ENCODE data around the gene SORBS1. TPM values are rescaled to one million over a fixed set of nuclear protein-coding genes. Genes with fewer than 3 reads are reported as not detected.

Gene SORBS1
- polyA plus RNA-seq, 1 donor, result 76.7 TPM

DNA sequence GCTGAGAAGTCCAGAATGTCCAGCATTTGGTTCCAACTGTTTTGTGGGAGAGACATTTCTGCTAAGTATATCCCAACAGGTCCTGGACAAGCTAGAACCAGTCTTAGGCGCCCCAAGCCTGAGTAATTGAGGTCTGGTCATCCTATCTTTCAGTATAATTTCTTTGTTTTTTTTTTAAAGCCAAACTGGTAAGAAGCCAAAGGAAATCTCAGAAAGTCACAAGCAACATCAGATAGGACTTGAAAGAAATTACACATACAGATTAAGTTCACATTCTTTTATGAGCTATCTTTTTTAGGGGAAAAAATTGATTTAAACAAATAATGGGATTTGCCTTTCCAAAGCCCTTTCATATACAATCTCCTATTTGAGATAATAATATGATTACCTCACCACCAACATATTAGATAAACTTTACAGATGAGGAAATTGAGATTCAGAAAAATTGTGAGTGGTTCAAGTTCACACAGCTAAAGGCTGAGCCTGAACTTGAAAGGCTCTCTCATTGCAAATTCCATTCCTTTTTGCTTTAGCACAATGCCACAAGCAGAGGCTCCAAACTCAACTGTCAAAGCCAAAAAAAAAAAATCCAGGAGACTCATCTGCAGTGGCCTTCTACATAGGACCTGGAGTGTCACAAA is 285.3 kb downstream of the SORBS1 start:
- no peak for DNase-seq (ENCODE audit: low read depth)

DNA sequence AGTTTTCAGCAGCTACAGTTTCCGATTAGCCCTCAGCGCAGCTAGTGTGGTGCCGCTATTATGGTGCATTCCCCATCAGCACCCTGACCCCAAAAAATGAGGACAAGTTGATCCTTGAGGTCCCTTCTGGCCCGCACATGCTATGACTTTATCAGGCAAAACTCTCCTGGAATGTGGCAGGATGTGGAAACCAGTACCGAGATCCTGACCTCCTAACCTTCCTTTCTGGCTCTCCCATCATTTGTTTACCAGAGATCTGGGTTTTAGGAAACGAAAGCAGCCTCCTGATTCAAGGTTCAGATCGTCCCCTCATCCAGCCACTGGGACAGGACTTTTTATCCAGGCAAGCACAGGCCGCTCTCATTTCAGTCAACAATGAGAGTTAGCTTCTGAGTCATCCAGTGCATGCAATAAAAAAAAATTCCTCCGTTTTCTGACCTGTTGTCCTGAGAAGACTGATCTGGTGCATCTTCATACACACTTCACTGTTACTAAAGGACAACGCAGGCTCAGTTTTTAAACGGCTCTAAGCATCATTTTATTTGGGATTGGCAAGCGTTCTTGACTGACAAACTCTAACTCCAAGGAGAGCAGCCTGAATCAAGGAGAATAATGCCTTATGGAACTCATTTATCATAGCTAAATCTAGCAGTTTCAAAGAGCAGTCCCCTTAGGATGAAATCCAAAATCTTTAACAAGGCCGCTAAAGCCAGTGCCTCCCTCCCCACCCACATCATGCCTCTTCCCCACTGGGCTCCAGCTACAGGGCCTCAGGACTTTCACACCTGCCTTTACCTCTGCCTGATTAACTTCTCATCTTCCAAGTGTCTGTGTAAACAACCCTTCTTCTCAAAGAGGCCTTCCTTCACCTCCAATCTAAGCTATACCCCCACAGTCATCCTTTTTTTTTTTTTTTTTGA is 287.5 kb downstream of the SORBS1 start:
- DNase-seq (ENCODE audit: low read depth), result no peak

- no peak for DNase-seq (ENCODE audit: low read depth)
Observed at GRCh38 chr10:95268438-95268837, 292.7 kb downstream of the SORBS1 start.

- DNase-seq (ENCODE audit: low read depth), result no peak
Observed at GRCh38 chr10:95267251-95267650, 293.9 kb downstream of the SORBS1 start.

GRCh38 chr10:95266674-95267095 is 294.5 kb downstream of the SORBS1 start:
- DNase-seq (ENCODE audit: low read depth), result no peak

GRCh38 chr10:95265572-95265971 is 295.6 kb downstream of the SORBS1 start:
- no peak for DNase-seq (ENCODE audit: low read depth)

- DNase-seq (ENCODE audit: low read depth), result no peak
Observed at GRCh38 chr10:95264227-95265051, 296.7 kb downstream of the SORBS1 start.

DNA sequence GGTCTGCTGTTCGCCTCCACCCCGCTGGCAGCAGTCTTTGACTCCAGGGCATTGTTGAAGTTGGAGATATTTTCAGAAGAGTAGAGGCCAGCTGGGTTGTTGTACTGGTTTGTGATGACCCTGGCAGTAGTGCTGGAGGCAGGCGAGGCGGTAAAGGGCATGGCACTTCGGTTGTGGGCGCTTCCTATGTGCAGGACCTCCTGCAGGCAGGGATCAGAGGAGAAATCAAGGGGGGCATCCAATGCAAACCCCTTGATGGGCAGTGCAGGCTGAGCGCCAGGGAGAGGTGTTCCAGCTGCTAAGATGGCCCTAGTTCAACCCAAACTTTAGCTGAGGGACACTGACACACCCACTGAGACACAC is 297.3 kb downstream of the SORBS1 start:
- no peak for DNase-seq (ENCODE audit: low read depth)

DNA sequence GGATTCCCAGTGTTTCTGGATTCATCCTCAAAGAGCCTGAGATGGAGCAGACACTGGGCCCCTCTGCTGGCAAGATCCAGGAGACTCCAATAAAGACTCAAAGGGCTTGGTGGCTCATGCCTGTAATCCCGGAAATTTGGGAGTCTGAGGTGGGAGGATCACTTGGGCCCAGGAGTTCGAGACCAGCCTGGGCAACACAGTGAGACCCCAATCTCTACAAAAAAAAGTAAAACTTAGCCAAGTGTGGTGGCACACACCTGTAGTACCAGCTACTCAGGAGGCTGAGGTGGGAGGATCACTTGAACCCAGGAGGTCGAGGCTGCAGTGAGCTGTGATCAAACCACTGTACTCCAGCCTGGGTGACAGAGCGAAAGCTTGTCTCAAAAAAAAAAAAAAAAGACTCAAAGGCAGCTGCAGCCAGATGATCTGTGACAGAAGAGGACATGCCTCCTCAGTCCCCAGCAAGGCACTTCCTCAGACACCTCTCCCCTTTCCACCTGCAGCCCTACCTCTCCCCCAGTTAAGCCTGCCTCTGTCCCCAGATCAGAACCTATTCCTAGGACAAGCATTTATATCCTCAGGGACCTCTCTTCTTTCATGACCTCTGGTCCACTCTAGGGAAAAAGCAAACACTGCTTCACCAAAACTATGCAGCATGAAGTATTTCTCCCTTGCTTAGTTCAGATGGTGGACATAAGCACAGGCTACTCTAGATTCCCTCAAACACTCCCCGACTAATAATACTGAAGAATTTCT is 298.2 kb downstream of the SORBS1 start:
- DNase-seq (ENCODE audit: low read depth), result no peak

DNA sequence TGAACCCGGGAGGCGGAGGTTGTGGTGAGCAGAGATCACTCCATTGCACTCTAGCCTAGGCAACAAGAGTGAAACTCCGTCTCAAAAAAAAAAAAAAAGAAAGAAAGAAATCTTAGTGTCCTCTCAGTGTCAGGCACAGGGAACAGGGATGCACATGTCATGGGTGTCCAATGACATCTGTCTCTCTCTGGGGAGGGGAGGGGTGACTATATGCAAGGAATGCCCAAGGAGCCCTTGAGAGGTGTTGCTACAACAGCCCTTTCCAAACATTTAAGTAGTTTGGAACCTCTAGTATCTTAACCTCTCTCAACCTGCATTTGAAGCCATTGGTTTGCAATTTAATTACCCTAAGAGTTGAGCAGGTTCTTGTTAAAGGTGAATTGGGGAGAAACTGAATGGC is 299.2 kb downstream of the SORBS1 start:
- DNase-seq (ENCODE audit: low read depth), result no peak

Other genes starting within 250 kb of the SORBS1 start
- 35.5 TPM for gene ALDH18A1, start 95.3 kb upstream of the SORBS1 start, polyA plus RNA-seq (ENCODE audit: insufficient read length)
- 23.5 TPM for gene TCTN3, start 132.6 kb upstream of the SORBS1 start, polyA plus RNA-seq (ENCODE audit: insufficient read length)
- 12.3 TPM for gene ENTPD1, start 194.8 kb upstream of the SORBS1 start, polyA plus RNA-seq (ENCODE audit: insufficient read length)

Measured in forelimb muscle (tissue), 1 donor.